Activated naive CD4-positive, alpha-beta T cell treated with Interleukin-2 at 50 U/mL for 16 hours (primary cell): ENCODE data around the gene CCDC3.
"Not testable (repeated sequence)": the region's sequence is repeated elsewhere in the genome, so short reads cannot be mapped to it uniquely, and the experiment has no call there.

Experiments
- DNase-seq: peaks from one replicate; pipeline ENCODE4 v3.0.0-alpha.2; 2020

Gene CCDC3

GRCh38 chr10:12999849-13000248 lies 1.7 kb downstream of the CCDC3 start:
- no peak for DNase-seq

GRCh38 chr10:12995425-12995861 lies 6.1 kb downstream of the CCDC3 start:
- DNase-seq = no peak

GRCh38 chr10:12993595-12993994 lies 7.9 kb downstream of the CCDC3 start:
- no peak for DNase-seq

GRCh38 chr10:12985347-12985746 lies 16.2 kb downstream of the CCDC3 start:
- no peak for DNase-seq

- DNase-seq = no peak
Measured at GRCh38 chr10:12984165-12984747, 17.3 kb downstream of the CCDC3 start.

- DNase-seq = not testable (repeated sequence)
Measured at GRCh38 chr10:12983568-12983967, 17.9 kb downstream of the CCDC3 start.

- no peak for DNase-seq
Measured at GRCh38 chr10:12981570-12981969, 19.9 kb downstream of the CCDC3 start.

- no peak for DNase-seq
Measured at GRCh38 chr10:12980713-12981306, 20.7 kb downstream of the CCDC3 start.

- DNase-seq = no peak
Measured at GRCh38 chr10:12980102-12980661, 21.3 kb downstream of the CCDC3 start.

- no peak for DNase-seq
Measured at GRCh38 chr10:12978891-12979290, 22.6 kb downstream of the CCDC3 start.

GRCh38 chr10:12975906-12976305 lies 25.6 kb downstream of the CCDC3 start:
- no peak for DNase-seq

GRCh38 chr10:12975266-12975665 lies 26.2 kb downstream of the CCDC3 start:
- DNase-seq = no peak

GRCh38 chr10:12974491-12975199 lies 26.9 kb downstream of the CCDC3 start:
- no peak for DNase-seq

- no peak for DNase-seq
Measured at GRCh38 chr10:12974078-12974477, 27.4 kb downstream of the CCDC3 start.

GRCh38 chr10:12973149-12973718 lies 28.3 kb downstream of the CCDC3 start:
- DNase-seq = no peak

- DNase-seq = no peak
Measured at GRCh38 chr10:12972146-12972545, 29.4 kb downstream of the CCDC3 start.

- DNase-seq = no peak
Measured at GRCh38 chr10:12971001-12971788, 30.3 kb downstream of the CCDC3 start.

- no peak for DNase-seq
Measured at GRCh38 chr10:12969951-12970350, 31.6 kb downstream of the CCDC3 start.

- DNase-seq = no peak
Measured at GRCh38 chr10:12966067-12966466, 35.4 kb downstream of the CCDC3 start.

- no peak for DNase-seq
Measured at GRCh38 chr10:12965571-12965970, 35.9 kb downstream of the CCDC3 start.

- no peak for DNase-seq
Measured at GRCh38 chr10:12962556-12962955, 39.0 kb downstream of the CCDC3 start.

GRCh38 chr10:12961416-12962205 lies 39.9 kb downstream of the CCDC3 start:
- DNase-seq = no peak
